ENCODE results near the gene FILIP1.

DNA sequence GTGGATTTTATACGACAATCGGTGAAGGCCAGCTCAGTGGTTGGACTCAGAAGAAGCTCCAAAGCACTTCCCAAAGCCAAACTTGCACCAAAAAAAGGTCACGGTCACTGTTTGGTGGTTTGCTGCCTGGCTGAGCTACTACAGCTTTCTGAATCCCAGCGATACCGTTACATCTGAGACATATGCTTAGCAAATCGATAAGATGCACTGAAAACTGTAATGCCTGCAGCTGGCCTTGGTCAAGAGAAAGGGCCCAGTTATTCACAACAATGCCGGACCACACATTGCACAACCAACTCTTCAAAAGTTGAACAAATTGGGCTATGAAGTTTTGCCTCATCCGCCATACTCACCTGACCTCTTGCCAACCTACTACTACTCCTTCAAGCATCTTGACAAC is 70.2 kb downstream of the FILIP1 start:
- TF ChIP-seq, protein P1, sequence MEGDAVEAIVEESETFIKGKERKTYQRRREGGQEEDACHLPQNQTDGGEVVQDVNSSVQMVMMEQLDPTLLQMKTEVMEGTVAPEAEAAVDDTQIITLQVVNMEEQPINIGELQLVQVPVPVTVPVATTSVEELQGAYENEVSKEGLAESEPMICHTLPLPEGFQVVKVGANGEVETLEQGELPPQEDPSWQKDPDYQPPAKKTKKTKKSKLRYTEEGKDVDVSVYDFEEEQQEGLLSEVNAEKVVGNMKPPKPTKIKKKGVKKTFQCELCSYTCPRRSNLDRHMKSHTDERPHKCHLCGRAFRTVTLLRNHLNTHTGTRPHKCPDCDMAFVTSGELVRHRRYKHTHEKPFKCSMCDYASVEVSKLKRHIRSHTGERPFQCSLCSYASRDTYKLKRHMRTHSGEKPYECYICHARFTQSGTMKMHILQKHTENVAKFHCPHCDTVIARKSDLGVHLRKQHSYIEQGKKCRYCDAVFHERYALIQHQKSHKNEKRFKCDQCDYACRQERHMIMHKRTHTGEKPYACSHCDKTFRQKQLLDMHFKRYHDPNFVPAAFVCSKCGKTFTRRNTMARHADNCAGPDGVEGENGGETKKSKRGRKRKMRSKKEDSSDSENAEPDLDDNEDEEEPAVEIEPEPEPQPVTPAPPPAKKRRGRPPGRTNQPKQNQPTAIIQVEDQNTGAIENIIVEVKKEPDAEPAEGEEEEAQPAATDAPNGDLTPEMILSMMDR (IDR thresholded peaks at IDR 0.05; ENCODE audit: insufficient read depth, low read length, poor library complexity, severe bottlenecking) = no peak
- no peak for TF ChIP-seq EZH2phosphoT487 (conservative IDR thresholded peaks at IDR 0.05; ENCODE audit: low read length)

Data from SU-DHL-6 (cell line).